ENCODE data around the gene INPP5J.

The INPP5J gene

DNA sequence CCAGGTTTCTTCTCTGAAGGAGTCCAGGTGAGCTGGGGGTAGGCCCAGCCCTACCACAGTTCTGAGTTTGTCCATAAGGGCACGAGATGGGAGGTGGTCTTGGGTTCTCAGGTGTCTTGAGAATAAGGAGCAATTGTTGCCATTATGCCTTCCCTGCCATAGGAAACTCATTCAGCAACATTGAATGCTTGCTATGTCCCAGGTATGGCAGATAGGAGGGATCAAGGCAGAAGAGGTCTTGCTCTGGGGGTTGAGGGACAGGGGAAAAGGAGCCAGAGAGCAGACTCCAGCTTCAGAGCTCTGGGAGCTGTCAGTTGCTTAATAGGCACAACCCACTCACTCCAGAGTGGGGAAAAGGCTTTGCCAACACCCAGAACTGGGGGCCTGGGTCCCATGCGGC is 19.7 kb upstream of the INPP5J start:
- H3K4me3 ChIP-seq (ENCODE audit: low read depth, low read length) = no peak overlapping the region
- in situ Hi-C loops (cut with HindIII; ENCODE audit: low sequenced_read_pairs) = no loop called here
- no peak for DNase-seq (ENCODE audit: low read depth)
- TF ChIP-seq, protein P1, sequence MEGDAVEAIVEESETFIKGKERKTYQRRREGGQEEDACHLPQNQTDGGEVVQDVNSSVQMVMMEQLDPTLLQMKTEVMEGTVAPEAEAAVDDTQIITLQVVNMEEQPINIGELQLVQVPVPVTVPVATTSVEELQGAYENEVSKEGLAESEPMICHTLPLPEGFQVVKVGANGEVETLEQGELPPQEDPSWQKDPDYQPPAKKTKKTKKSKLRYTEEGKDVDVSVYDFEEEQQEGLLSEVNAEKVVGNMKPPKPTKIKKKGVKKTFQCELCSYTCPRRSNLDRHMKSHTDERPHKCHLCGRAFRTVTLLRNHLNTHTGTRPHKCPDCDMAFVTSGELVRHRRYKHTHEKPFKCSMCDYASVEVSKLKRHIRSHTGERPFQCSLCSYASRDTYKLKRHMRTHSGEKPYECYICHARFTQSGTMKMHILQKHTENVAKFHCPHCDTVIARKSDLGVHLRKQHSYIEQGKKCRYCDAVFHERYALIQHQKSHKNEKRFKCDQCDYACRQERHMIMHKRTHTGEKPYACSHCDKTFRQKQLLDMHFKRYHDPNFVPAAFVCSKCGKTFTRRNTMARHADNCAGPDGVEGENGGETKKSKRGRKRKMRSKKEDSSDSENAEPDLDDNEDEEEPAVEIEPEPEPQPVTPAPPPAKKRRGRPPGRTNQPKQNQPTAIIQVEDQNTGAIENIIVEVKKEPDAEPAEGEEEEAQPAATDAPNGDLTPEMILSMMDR (IDR thresholded peaks at IDR 0.05; ENCODE audit: low read depth, low read length, missing control alignments) = no peak

DNA sequence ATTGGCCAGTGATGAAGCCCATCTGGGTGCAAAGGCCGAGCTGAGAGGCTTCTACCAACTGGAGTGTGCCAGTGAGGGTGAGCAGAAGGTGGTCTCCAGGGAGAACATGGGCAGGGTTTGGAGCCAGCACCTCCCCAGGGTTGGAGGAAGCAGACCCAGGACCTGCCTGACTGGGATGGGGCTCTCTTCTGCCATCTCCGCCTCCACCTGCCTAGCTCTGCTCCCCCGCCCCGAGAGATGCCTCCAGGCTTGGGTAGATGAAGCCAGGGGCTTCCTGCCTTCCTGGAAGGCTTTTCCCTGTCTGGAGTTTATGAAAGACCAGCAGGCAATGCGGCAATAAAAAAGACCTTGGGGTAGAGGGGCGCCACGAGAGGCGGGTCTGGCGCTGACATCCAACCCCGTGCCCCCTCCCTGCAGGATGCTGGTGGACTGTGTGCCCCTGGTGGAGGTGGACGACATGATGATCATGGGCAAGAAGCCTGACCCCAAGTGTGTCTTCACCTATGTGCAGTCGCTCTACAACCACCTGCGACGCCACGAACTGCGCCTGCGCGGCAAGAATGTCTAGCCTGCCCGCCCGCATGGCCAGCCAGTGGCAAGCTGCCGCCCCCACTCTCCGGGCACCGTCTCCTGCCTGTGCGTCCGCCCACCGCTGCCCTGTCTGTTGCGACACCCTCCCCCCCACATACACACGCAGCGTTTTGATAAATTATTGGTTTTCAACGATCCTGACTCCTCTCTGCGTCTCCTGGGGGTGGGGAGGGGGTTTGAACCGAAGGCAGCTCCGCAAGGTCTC is 18.7 kb upstream of the INPP5J start:
- no peak overlapping the region for H3K4me3 ChIP-seq (ENCODE audit: low read depth, low read length)
- no peak for DNase-seq (ENCODE audit: low read depth)
- TF ChIP-seq, protein P1 (IDR thresholded peaks at IDR 0.05; ENCODE audit: low read depth, low read length, missing control alignments) = no peak
- in situ Hi-C loops (cut with HindIII; ENCODE audit: low sequenced_read_pairs) = no loop called here

DNA sequence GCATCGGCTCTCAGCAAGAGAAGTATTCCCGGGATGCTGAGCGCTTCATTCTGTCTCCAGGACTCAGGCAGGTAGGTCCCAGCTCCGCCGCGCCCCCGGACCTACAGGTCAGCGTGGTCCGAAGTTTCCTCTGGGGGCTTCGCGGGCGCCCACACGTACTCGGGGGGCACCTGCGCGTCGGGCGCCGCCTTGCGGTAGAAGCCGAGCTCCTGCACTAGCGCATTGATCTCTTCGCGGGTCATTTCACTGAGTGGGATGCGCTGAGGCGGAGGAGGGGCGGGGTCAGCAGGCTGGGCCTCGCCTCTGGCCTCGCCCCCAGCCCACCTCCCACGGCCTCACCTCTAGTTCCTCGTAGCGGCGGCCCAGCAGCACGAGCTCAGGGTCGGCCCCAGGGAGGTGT is 17.9 kb upstream of the INPP5J start:
- in situ Hi-C loops (cut with HindIII; ENCODE audit: low sequenced_read_pairs) = no loop called here

DNA sequence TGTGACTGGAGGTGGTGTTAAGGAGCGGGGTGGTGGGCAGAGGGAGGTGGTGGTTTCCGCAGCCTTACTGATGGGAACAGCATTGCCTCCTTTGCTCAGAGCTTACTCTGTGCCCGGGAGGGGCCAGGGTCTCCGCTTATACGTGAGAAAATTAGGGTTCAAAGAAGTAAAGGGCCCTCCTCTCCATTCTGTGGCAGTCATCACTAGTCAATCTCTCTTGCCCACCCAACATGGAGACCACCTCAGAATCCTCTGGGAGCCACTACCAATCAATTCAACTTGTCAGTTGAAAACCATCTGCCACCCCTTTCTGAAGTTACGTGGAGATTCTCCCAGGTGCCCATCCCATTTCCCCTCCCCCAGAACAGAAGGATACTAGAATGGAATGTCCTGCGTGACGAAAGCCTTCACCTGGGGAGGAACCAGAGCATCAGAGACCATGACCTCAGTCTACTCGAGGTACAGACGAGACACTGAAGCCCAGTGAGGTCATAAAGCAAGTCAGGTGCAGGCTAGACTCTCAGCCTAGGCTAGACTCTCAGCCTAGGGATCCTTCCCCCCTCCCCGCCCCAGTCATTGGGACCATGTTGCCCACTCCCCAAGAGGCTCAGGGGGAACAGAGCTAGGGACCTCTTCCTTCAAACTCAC is 17.4 kb upstream of the INPP5J start:
- in situ Hi-C loops (cut with HindIII; ENCODE audit: low sequenced_read_pairs) = no loop called here

More for the DNA sequence above, 17.9 kb upstream of the INPP5J start:
- TF ChIP-seq, protein P1 (IDR thresholded peaks at IDR 0.05; ENCODE audit: low read depth, low read length, missing control alignments) = peak; percentile 59
- no peak overlapping the region for H3K4me3 ChIP-seq (ENCODE audit: low read depth, low read length)
- DNase-seq (ENCODE audit: low read depth) = no peak

DNA sequence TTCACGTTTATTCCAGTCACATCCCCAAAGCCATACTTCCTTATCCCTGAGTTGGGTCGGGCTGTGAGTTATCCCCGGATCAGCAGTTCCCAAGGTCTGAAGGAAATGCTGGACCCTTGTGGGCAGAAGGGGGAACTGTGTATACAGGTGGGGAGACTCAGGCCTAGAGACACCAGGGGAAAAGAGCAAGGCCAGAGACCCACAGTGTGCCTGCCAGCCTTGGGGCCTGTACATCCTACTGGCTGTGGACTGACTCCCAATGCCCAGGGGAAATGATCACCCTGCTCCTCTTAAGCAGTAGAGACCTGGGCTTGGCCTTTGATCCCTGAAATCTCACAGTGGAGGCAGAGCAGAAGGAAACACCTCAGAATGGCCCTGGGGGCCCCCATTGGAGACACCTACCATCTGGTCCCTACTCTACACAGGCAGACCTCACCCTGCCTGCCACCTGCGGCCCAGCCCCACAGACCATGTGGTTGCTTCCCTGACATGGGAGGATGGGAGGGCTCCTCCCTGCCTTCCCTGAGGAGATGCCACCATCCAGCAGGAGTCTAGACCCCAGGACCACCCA is 16.7 kb upstream of the INPP5J start:
- in situ Hi-C loops (cut with HindIII; ENCODE audit: low sequenced_read_pairs) = no loop called here
- H3K4me3 ChIP-seq (ENCODE audit: low read depth, low read length) = peak overlapping the region; percentile 76
- DNase-seq (ENCODE audit: low read depth) = no peak
- TF ChIP-seq, protein P1 (IDR thresholded peaks at IDR 0.05; ENCODE audit: low read depth, low read length, missing control alignments) = peak; percentile 23

More for the DNA sequence above, 17.4 kb upstream of the INPP5J start:
- TF ChIP-seq, protein P1 (IDR thresholded peaks at IDR 0.05; ENCODE audit: low read depth, low read length, missing control alignments) = no peak
- DNase-seq (ENCODE audit: low read depth) = no peak
- H3K4me3 ChIP-seq (ENCODE audit: low read depth, low read length) = no peak overlapping the region

DNA sequence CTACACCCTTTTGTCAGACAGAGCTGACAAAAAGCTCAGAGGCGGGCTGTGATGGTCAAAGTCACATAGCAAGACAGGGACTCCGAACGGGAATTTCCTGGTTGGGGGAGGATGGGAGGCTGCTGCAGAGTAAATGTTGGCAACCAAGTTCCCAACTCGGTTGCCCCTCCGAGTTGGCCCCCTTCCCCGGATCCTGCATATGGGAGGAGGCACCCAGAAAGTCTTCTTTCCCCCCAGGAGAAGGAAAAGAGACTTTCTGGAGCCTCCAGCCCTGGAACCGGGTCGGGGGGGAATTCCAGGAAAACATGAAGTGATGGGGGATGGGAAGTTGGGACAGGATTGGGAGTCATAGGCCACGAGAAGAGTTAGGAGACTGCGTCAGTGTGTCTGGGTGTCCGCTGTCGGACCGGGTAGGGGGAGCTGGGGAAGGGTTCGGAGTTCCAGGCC is 16.0 kb upstream of the INPP5J start:
- no peak for DNase-seq (ENCODE audit: low read depth)
- TF ChIP-seq, protein P1 (IDR thresholded peaks at IDR 0.05; ENCODE audit: low read depth, low read length, missing control alignments) = no peak
- in situ Hi-C loops (cut with HindIII; ENCODE audit: low sequenced_read_pairs) = no loop called here
- H3K4me3 ChIP-seq (ENCODE audit: low read depth, low read length) = peak overlapping the region; percentile 76

All from astrocyte of the cerebellum (primary cell).